LHCN-M2 (cell line): ENCODE results near the gene OSBP2. TPM values are rescaled to one million over a fixed set of nuclear protein-coding genes. Genes with fewer than 3 reads are reported as not detected.

Experiments
- DNase-seq: peaks from one replicate; pipeline ENCODE4 v3.0.0-alpha.2; 2012; ENCODE audit warnings: low read depth
- total RNA-seq: library from RNA; depleted of rRNA; stranded (reverse); fragments of >200 nt; gene quantifications from 2 replicates; pipeline ENCODE4 v1.2.3, GENCODE V29; 2014

Gene OSBP2
- total RNA-seq, 1 experiment from 2014 or later, result 18.7 TPM

- no peak for DNase-seq
These were observed 173.3 kb downstream of the OSBP2 start for GRCh38 chr22:30867746-30868662.

- DNase-seq, result peak; percentile 66
These were observed 174.2 kb downstream of the OSBP2 start for GRCh38 chr22:30868663-30869385.

- no peak for DNase-seq
These were observed 175.2 kb downstream of the OSBP2 start for GRCh38 chr22:30869667-30870395.

- DNase-seq, result no peak
These were observed 176.0 kb downstream of the OSBP2 start for GRCh38 chr22:30870451-30871345.

- no peak for DNase-seq
These were observed 177.0 kb downstream of the OSBP2 start for GRCh38 chr22:30871391-30872284.

- DNase-seq, result no peak
These were observed 177.8 kb downstream of the OSBP2 start for GRCh38 chr22:30872285-30873041.

GRCh38 chr22:30873086-30873650 is 178.5 kb downstream of the OSBP2 start:
- no peak for DNase-seq

GRCh38 chr22:30873661-30874060 is 179.0 kb downstream of the OSBP2 start:
- no peak for DNase-seq

GRCh38 chr22:30874431-30875370 is 180.0 kb downstream of the OSBP2 start:
- DNase-seq, result no peak

GRCh38 chr22:30875481-30876215 is 181.0 kb downstream of the OSBP2 start:
- DNase-seq, result peak; percentile 24

GRCh38 chr22:30876221-30876751 is 181.6 kb downstream of the OSBP2 start:
- DNase-seq, result no peak

GRCh38 chr22:30876915-30877553 is 182.4 kb downstream of the OSBP2 start:
- no peak for DNase-seq

- DNase-seq, result no peak
These were observed 183.2 kb downstream of the OSBP2 start for GRCh38 chr22:30877662-30878515.

GRCh38 chr22:30878516-30879414 is 184.1 kb downstream of the OSBP2 start:
- DNase-seq, result peak; percentile 18
